Left ventricle myocardium inferior (tissue), 1 donor: Measurements from ENCODE around the gene SLAMF8. TPM values are rescaled to one million over a fixed set of nuclear protein-coding genes. Genes with fewer than 3 reads are reported as not detected.

Experiments
- DNase-seq: peaks from one replicate; pipeline ENCODE4 v3.0.0-alpha.2; 2020
- H3K27ac ChIP-seq: fragments of 200-600 bp; replicated peaks from 2 replicates; pipeline ENCODE4 v1.8.0; 2021
- H3K27me3 ChIP-seq: fragments of 200-600 bp; 2 replicates; pipeline ENCODE4 v1.8.0; 2021; ENCODE audit warnings: low read depth
- H3K36me3 ChIP-seq: fragments of 200-600 bp; 2 replicates; pipeline ENCODE4 v1.8.0; 2021
- H3K4me1 ChIP-seq: fragments of 200-600 bp; 2 replicates; pipeline ENCODE4 v1.8.0; 2021
- H3K4me3 ChIP-seq: fragments of 200-600 bp; 2 replicates; pipeline ENCODE4 v1.8.0; 2021; ENCODE audit warnings: mild to moderate bottlenecking, moderate library complexity
- H3K9me3 ChIP-seq: fragments of 200-600 bp; replicated peaks from 2 replicates; pipeline ENCODE4 v1.8.0; 2021
- CTCF ChIP-seq: fragments of 200-600 bp; IDR thresholded peaks from 2 replicates; pipeline ENCODE4 v1.8.0; 2021; ENCODE audit warnings: antibody characterized with exemption, mild to moderate bottlenecking, borderline replicate concordance
- intact Hi-C: fragments of 100-400 bp; cut with micrococcal nuclease; formaldehyde crosslinking; loops from one replicate; pipeline ENCODE4 v1.11.0; 2022
- total RNA-seq: library from RNA; stranded (reverse); fragmentation: NEBNext Ultra II Directional; extraction: Animal tissue kit (Norgen Biotek cat#: 25700); gene quantifications from one replicate; pipeline ENCODE4 v1.2.1, GENCODE V29; 2021
- donor health status: DM: no; HTN: yes; CAD: no; lungs with severe emphysema.

SLAMF8 gene
- total RNA-seq, 1 donor from 2014 or later = 1.7 TPM

DNA sequence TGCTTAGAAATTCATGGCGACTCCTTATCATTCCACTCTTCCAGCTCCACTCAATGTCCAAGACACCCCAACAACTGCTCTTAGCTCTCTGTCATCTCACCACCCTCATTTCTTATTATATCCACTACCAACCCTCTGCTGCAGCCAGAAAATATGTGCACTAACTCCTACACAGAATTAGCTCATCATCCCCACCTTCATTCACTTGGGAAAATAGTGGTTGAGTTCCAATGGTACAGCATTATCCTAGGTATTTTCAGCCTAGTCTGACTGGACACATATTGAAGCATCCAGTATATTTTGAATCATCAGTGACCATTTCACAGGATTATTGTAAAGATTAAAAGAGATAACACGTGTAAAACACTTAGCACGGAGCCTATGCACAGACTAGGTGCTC lies 52.5 kb downstream of the SLAMF8 start:
- H3K9me3 ChIP-seq = no peaks in the 10 kb centered on the region
- intact Hi-C loops = no loop called here
- no peak for TF ChIP-seq CTCF
- H3K27me3 ChIP-seq = no peaks in the 10 kb centered on the region
- H3K4me1 ChIP-seq = peaks cover 5% of the 10 kb centered on the region
- DNase-seq = no peak
- H3K27ac ChIP-seq = no peak overlapping the region
- no peak overlapping the region for H3K4me3 ChIP-seq
- H3K36me3 ChIP-seq = no peaks in the 10 kb centered on the region

- H3K36me3 ChIP-seq = no peaks in the 10 kb centered on the region
- TF ChIP-seq CTCF = no peak
- H3K27ac ChIP-seq = no peak overlapping the region
- intact Hi-C loops = no loop called here
- H3K9me3 ChIP-seq = no peaks in the 10 kb centered on the region
- no peaks in the 10 kb centered on the region for H3K27me3 ChIP-seq
- no peak overlapping the region for H3K4me3 ChIP-seq
- peaks cover 5% of the 10 kb centered on the region for H3K4me1 ChIP-seq
- no peak for DNase-seq
Measured at GRCh38 chr1:159879977-159880376, 53.3 kb downstream of the SLAMF8 start.

DNA sequence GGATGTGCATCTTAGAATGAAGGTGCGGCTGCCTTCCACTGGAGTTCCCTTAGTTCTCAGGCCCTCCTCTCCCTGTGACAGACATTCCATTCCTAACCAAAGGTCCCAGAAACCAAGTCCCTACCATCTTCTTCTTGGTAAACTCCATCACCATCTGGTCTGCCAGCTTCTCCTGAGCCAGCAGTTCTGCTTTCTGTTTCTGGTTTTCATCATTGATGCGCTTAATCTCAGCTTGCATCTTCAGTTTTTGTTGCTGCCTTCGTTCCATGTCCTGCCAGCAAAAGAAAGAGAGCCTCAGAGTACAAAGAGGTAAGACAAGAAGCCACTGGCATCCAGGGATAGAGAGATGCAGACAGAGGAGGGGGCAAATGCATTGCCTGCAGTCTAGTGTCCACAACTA lies 53.8 kb downstream of the SLAMF8 start:
- H3K4me3 ChIP-seq = no peak overlapping the region
- no peaks in the 10 kb centered on the region for H3K9me3 ChIP-seq
- no peak for TF ChIP-seq CTCF
- H3K27ac ChIP-seq = no peak overlapping the region
- intact Hi-C loops = no loop called here
- DNase-seq = no peak
- no peaks in the 10 kb centered on the region for H3K36me3 ChIP-seq
- no peaks in the 10 kb centered on the region for H3K27me3 ChIP-seq
- peaks cover 5% of the 10 kb centered on the region for H3K4me1 ChIP-seq

DNA sequence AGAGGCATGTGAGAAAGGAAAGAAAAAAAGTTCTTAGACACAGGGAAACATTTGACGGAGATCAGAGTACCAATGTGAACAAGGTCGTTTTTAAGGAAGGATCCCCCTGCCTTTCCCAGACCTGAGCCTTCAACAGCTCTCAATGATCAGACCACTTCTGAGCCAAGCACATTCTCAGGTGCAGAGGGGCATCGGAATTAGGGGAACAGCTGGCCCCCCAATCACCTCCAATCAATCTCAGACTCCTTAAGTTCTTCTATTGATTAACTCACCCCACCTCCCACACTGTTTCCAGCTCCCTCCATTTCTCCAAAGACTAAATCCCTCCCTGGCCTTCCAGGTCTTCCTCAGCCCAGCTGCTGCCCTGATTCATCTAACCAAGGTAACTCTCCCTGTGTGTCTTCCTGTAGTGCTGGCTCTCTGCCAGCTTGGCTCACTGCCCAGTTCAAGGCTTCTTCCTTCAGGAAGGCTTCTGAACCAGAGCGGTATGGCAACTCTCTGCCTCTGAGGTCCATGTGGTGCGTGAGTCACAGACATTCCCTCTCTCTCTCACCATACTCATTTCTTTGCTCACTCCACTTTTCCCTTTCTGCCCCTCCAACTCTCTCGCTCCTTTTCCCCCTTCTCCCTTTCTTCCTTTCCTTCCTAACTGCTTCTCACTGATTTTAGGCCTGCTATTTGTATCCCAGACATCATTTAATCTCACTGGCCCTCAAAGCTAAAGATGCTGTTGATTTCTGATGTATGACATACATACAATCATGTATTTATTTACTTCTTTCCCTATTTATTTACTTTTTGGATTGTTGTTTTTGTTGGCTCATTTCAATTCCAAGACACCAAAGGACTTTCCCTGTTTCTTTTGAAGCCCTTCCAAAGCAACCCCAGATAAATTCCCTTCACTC lies 55.2 kb downstream of the SLAMF8 start:
- Histone ChIP-seq H3K27ac (no peak overlapping the region), H3K36me3 (no peaks in the 10 kb centered on the region), H3K27me3 (no peaks in the 10 kb centered on the region), H3K4me3 (no peak overlapping the region), H3K9me3 (no peaks in the 10 kb centered on the region), H3K4me1 (peaks cover 5% of the 10 kb centered on the region)
- intact Hi-C loops = no loop called here
- TF ChIP-seq CTCF = no peak
- DNase-seq = peak; percentile 54

DNA sequence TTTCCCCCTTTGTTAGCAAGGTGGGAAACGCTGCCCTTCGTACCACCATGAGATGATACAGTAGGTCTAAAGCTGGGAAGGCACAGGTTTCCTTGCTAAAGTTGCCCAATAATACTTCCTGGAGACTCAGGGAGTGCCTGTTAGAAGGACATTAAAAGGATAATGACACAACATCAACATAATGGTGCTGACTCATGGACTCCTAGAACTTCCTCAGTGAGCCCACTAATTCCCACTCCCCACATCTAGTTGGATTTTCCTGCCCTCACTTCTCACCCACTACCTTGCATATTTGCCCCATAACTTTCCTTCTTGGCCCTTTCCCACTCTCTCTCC lies 55.8 kb downstream of the SLAMF8 start:
- no peaks in the 10 kb centered on the region for H3K9me3 ChIP-seq
- H3K36me3 ChIP-seq = no peaks in the 10 kb centered on the region
- H3K27me3 ChIP-seq = no peaks in the 10 kb centered on the region
- no peak overlapping the region for H3K4me3 ChIP-seq
- DNase-seq = no peak
- intact Hi-C loops = no loop called here
- no peak for TF ChIP-seq CTCF
- peaks cover 5% of the 10 kb centered on the region for H3K4me1 ChIP-seq
- H3K27ac ChIP-seq = no peak overlapping the region
